Natural killer cell (primary cell): ENCODE results near the gene PXN. TPM values are rescaled to one million over a fixed set of nuclear protein-coding genes. Genes with fewer than 3 reads are reported as not detected.

Experiments
- ATAC-seq, 3 donors: fragments of 150-1000 bp in 2 of 3; fragments of 200-7000 bp in 1 of 3; cut with Tn5 transposase; 1 replicate in 1 of 3; 2 replicates in 2 of 3; pipeline ENCODE4 v1.10.0; 2021; ENCODE audit warnings: mild to moderate bottlenecking in 2 of 3, moderate library complexity in 2 of 3
- DNase-seq, 2 donors: peaks; one replicate each; pipeline versions ENCODE4 v3.0.0 to v3.0.0-alpha.2; 2013 to 2021; ENCODE audit warnings: mixed read lengths in 1 of 2
- H3K27ac ChIP-seq: one replicate; pipeline ENCODE4 v1.5.1; 2013; ENCODE audit warnings: mild to moderate bottlenecking, low read length
- H3K27me3 ChIP-seq: one replicate; pipeline ENCODE4 v1.6.1; 2013; ENCODE audit warnings: low read length; ENCODE audit not compliant: control insufficient read depth, insufficient read depth
- H3K36me3 ChIP-seq: one replicate; pipeline ENCODE4 v1.6.1; 2013; ENCODE audit warnings: low read length; ENCODE audit not compliant: control insufficient read depth, insufficient read depth
- H3K4me1 ChIP-seq: one replicate; pipeline ENCODE4 v1.6.1; 2013; ENCODE audit warnings: low read length; ENCODE audit not compliant: control insufficient read depth, insufficient read depth
- H3K4me3 ChIP-seq: one replicate; pipeline ENCODE4 v1.5.1; 2013; ENCODE audit warnings: low read length
- H3K9me3 ChIP-seq: one replicate; pipeline ENCODE4 v1.6.1; 2013; ENCODE audit warnings: low read length; ENCODE audit not compliant: control insufficient read depth, insufficient read depth
- H3K27ac Mint-ChIP-seq, 2 donors: one replicate each; pipeline ENCODE4 v1.8.0; 2022; ENCODE audit warnings: mild to moderate bottlenecking in 2 of 2, mixed read lengths in 2 of 2, moderate library complexity in 1 of 2
- H3K27me3 Mint-ChIP-seq, 2 donors: one replicate each; pipeline ENCODE4 v1.8.0; 2022; ENCODE audit warnings: low read depth in 2 of 2, mixed read lengths in 2 of 2
- H3K36me3 Mint-ChIP-seq: one replicate; pipeline ENCODE4 v1.8.0; 2022; ENCODE audit warnings: mixed read lengths
- H3K4me1 Mint-ChIP-seq, 2 donors: one replicate each; pipeline ENCODE4 v1.8.0; 2022; ENCODE audit warnings: mixed read lengths in 2 of 2
- H3K4me3 Mint-ChIP-seq: one replicate; pipeline ENCODE4 v1.8.0; 2022; ENCODE audit warnings: mild to moderate bottlenecking, moderate library complexity, mixed read lengths
- H3K9me3 Mint-ChIP-seq, 2 donors: one replicate each; pipeline ENCODE4 v1.8.0; 2022; ENCODE audit warnings: mixed read lengths in 2 of 2
- CTCF ChIP-seq: fragments of 200-600 bp; IDR thresholded peaks from one replicate; pipeline ENCODE4 v1.8.0; 2022; ENCODE audit warnings: antibody characterized with exemption
- WGBS: methylation state at CpG from one replicate; pipeline ENCODE4 v1.1.7; 2013; ENCODE audit warnings: missing lambda C conversion rate; ENCODE audit not compliant: insufficient coverage; 5-methylcytosine and 5-hydroxymethylcytosine counted together
- intact Hi-C: fragments of 100-400 bp; cut with micrococcal nuclease; formaldehyde crosslinking; loops from one replicate; pipeline ENCODE4 v1.14.2; 2022
- total RNA-seq, 4 donors: library from RNA; stranded (reverse); fragments of 120-200 nt in 1 of 4; gene quantifications; one replicate each; pipeline versions ENCODE4 v1.2.3 to v1.2.4, GENCODE V29; 2013 to 2022

The PXN gene
- total RNA-seq, 3 donors from 2014 or later (not counting 1 experiment from before 2014, with no cell fraction given): 436 to 504 (median 478) TPM

- 97% methylated on average over 10 of the region's 10 CpGs for WGBS
- H3K27ac Mint-ChIP-seq: peak overlapping the region in 1 of 2 donors; percentile 26
- H3K27me3 ChIP-seq: no peaks in the 10 kb centered on the region
- H3K4me3 Mint-ChIP-seq: no peak overlapping the region
- H3K36me3 ChIP-seq: peaks cover 16% of the 10 kb centered on the region
- DNase-seq (no peak), ATAC-seq (no peak)
- H3K9me3 Mint-ChIP-seq: no peaks in the 10 kb centered on the region
- H3K4me1 Mint-ChIP-seq: peaks cover under 1 to 16% of the 10 kb centered on the region in 2 donors
- intact Hi-C loops: no loop called here
- H3K9me3 ChIP-seq: no peaks in the 10 kb centered on the region
- peaks cover 7% of the 10 kb centered on the region for H3K4me1 ChIP-seq
- no peak overlapping the region for H3K27ac ChIP-seq
- no peak for TF ChIP-seq CTCF
- no peaks in the 10 kb centered on the region for H3K27me3 Mint-ChIP-seq
- H3K36me3 Mint-ChIP-seq: no peaks in the 10 kb centered on the region
- no peak overlapping the region for H3K4me3 ChIP-seq
These were observed 59.3 kb downstream of the PXN start for GRCh38 chr12:120206228-120206627.

- TF ChIP-seq CTCF: no peak
- ATAC-seq (no peak), DNase-seq (no peak)
- Mint-ChIP-seq H3K4me3 (no peak overlapping the region), H3K4me1 (peaks cover 18 to 29% of the 10 kb centered on the region in 2 donors), H3K27me3 (no peaks in the 10 kb centered on the region), H3K27ac (no peak overlapping the region), H3K9me3 (no peaks in the 10 kb centered on the region), H3K36me3 (no peaks in the 10 kb centered on the region)
- Histone ChIP-seq H3K27ac (no peak overlapping the region), H3K4me1 (peaks cover 19% of the 10 kb centered on the region), H3K9me3 (no peaks in the 10 kb centered on the region), H3K4me3 (no peak overlapping the region), H3K27me3 (no peaks in the 10 kb centered on the region), H3K36me3 (peaks cover under 1% of the 10 kb centered on the region)
- intact Hi-C loops: loop anchor here (5.0 kb wide), 1 partner anchor 87 kb away; the partner anchor contains the start of gene RAB35
- WGBS: 97% methylated on average over 6 of the region's 7 CpGs
These were observed 61.4 kb downstream of the PXN start for GRCh38 chr12:120204171-120204570.

- no peak for TF ChIP-seq CTCF
- intact Hi-C loops: loop anchor here (5.0 kb wide), 1 partner anchor 83 kb away; the partner anchor contains the start of gene RAB35
- Histone ChIP-seq H3K4me3 (peak overlapping the region; percentile 60), H3K27ac (peak overlapping the region; percentile 42), H3K4me1 (peaks cover 26% of the 10 kb centered on the region), H3K36me3 (peaks cover 30% of the 10 kb centered on the region), H3K27me3 (no peaks in the 10 kb centered on the region), H3K9me3 (no peaks in the 10 kb centered on the region)
- no peak for ATAC-seq
- no peak for DNase-seq
- Mint-ChIP-seq H3K36me3 (no peaks in the 10 kb centered on the region), H3K27ac (peak overlapping the region; percentile 93 to 94), H3K9me3 (no peaks in the 10 kb centered on the region), H3K4me1 (peaks cover 20 to 24% of the 10 kb centered on the region in 2 donors), H3K27me3 (no peaks in the 10 kb centered on the region), H3K4me3 (peak overlapping the region; percentile 98)
- 3% methylated on average over 16 of the region's 16 CpGs for WGBS
These were observed 65.1 kb downstream of the PXN start for GRCh38 chr12:120200364-120200800.
